Measurements from ENCODE around the gene GAST. TPM values are rescaled to one million over a fixed set of nuclear protein-coding genes. Genes with fewer than 3 reads are reported as not detected.

GAST gene
- total and polyA plus RNA-seq, 9 of the 15 experiments (the other 6 are each of a cell fraction or from before 2014, with no cell fraction given), result not detected

DNA sequence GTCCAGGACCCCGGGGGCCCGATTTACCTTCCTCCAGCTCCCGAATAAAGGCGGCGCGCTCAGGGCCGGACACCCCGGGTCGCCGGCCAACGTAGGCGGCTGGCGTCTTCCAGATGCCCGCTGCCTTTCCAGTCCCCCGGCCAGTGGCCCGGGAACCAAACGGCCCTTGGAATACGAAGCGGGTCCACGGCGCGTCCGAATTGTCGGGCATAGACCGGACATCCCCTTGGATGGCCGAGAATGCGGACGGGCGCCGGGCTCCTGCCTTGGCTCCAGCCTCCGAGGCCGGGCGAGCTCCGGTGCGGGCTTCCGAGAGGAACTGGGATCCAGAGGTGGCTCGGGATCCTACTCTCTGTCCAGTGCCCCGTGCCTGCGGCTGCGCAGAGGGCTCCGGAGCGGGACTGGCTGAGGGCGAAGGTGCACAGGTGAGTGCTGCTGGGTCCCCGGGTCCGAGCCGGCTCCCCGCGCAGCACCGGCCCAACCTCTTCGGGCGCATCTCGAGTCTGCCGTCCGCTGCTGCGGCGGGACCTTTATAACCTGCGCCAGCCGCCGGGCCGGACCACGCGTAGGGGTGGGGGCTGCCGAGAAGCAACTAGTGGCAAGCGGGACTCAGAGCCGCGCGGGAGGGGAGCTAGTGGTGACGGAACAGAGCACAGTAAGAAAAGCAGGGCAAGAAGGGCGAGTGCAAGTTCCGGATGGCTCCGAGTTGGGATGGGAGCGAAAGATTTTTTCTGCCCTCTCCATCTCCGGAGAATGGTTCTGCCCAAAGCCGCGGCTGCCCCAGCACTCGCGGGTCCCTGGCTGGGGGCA is 22.2 kb downstream of the GAST start, which contains the start of gene HAP1 (continued):
- TF ChIP-seq NRF1 (conservative IDR thresholded peaks at IDR 0.05 in 1 of 2, IDR thresholded peaks at IDR 0.05 in 1 of 2), result peak; percentile 55 to 61
- TF ChIP-seq RBM25 (IDR thresholded peaks at IDR 0.05; ENCODE audit: low read depth, low read length, severe bottlenecking), result no peak
- TF ChIP-seq ZNF274 (IDR thresholded peaks at IDR 0.05; ENCODE audit: borderline replicate concordance, low read depth, low read length), result no peak
- TF ChIP-seq, protein P1, sequence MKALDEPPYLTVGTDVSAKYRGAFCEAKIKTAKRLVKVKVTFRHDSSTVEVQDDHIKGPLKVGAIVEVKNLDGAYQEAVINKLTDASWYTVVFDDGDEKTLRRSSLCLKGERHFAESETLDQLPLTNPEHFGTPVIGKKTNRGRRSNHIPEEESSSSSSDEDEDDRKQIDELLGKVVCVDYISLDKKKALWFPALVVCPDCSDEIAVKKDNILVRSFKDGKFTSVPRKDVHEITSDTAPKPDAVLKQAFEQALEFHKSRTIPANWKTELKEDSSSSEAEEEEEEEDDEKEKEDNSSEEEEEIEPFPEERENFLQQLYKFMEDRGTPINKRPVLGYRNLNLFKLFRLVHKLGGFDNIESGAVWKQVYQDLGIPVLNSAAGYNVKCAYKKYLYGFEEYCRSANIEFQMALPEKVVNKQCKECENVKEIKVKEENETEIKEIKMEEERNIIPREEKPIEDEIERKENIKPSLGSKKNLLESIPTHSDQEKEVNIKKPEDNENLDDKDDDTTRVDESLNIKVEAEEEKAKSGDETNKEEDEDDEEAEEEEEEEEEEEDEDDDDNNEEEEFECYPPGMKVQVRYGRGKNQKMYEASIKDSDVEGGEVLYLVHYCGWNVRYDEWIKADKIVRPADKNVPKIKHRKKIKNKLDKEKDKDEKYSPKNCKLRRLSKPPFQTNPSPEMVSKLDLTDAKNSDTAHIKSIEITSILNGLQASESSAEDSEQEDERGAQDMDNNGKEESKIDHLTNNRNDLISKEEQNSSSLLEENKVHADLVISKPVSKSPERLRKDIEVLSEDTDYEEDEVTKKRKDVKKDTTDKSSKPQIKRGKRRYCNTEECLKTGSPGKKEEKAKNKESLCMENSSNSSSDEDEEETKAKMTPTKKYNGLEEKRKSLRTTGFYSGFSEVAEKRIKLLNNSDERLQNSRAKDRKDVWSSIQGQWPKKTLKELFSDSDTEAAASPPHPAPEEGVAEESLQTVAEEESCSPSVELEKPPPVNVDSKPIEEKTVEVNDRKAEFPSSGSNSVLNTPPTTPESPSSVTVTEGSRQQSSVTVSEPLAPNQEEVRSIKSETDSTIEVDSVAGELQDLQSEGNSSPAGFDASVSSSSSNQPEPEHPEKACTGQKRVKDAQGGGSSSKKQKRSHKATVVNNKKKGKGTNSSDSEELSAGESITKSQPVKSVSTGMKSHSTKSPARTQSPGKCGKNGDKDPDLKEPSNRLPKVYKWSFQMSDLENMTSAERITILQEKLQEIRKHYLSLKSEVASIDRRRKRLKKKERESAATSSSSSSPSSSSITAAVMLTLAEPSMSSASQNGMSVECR (CRISPR knock-in tag; IDR thresholded peaks at IDR 0.05), result no peak
- TF ChIP-seq CSDE1 (IDR thresholded peaks at IDR 0.05), result no peak
- TF ChIP-seq NCOA2 (IDR thresholded peaks at IDR 0.05; ENCODE audit: partially characterized antibody in 2 of 2), result no peak
- TF ChIP-seq NR2F6 (CRISPR knock-in tag; IDR thresholded peaks at IDR 0.05), result no peak
- no peak for TF ChIP-seq LARP7 (IDR thresholded peaks at IDR 0.05)
- TF ChIP-seq ZNF24 (IDR thresholded peaks at IDR 0.05), result no peak
- peak; percentile 43; the same call in 1 of the 2 replicates for TF ChIP-seq POLR2G (IDR thresholded peaks at IDR 0.05; ENCODE audit: low read depth, low read length)
- TF ChIP-seq ZNF445 (CRISPR knock-in tag; IDR thresholded peaks at IDR 0.05; ENCODE audit: low read depth), result no peak
- no peak for TF ChIP-seq POLR2AphosphoS5 (IDR thresholded peaks at IDR 0.05; ENCODE audit: control insufficient read depth, insufficient read depth, low read depth, low read length)
- TF ChIP-seq MEF2D (tag; conservative IDR thresholded peaks at IDR 0.05; ENCODE audit: low read depth), result no peak
- no peak for TF ChIP-seq ZEB2 (IDR thresholded peaks at IDR 0.05)
- TF ChIP-seq ZNF57 (CRISPR knock-in tag; IDR thresholded peaks at IDR 0.05), result no peak
- no peak for TF ChIP-seq ZNF583 (CRISPR knock-in tag; IDR thresholded peaks at IDR 0.05)
- TF ChIP-seq, protein P2, sequence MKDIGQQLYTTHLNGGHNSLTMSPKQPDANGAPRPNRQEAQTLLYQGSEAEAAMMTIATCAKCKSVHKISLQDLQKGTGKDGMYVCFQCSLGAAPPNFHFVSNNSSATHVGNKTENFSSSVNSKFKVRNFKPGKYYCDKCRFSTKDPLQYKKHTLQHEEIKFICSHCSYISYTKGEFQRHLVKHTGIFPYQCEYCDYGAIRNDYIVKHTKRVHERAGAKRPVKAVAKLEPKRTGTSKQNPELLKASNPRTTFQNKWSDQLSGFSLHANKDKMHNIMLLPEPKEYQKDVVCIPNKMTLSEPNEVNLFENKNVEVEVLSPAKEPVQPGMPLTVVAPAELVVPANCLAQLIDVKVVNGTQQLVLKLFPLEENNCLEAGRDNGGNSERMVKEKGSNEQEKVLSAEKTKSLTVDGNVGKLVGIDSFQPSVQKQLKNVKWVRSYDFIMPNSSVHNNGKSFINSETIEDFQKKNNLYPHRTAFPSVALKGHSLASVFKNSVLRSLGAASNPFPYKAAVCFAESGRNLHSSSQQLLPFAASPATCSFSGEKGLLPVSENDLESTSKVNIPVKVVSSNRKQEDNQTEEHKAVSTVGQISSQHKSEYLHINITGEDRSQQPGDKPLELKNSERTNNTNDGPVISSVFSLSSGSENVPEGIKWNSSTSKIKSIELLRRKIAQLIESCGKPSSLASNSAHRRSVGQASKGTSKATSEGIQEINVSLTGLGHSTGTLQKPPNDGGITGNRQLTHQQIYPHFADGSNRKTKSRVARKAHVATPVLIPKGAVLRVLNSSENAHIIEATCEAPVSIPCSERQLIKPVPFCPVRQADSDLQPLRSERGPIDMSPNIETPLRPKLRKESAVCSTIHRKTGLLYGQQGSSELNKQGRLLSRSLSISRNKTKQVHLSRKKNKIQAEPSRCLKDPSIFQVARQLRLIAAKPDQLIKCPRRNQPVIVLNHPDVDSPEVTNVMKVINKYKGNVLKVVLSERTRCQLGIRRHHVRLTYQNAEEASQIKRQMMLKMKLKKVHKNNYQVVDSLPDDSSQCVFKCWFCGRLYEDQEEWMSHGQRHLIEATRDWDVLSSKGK (CRISPR knock-in tag; IDR thresholded peaks at IDR 0.05), result no peak
- peak; percentile 78 for TF ChIP-seq ATF7 (IDR thresholded peaks at IDR 0.05)
- TF ChIP-seq, protein P3, sequence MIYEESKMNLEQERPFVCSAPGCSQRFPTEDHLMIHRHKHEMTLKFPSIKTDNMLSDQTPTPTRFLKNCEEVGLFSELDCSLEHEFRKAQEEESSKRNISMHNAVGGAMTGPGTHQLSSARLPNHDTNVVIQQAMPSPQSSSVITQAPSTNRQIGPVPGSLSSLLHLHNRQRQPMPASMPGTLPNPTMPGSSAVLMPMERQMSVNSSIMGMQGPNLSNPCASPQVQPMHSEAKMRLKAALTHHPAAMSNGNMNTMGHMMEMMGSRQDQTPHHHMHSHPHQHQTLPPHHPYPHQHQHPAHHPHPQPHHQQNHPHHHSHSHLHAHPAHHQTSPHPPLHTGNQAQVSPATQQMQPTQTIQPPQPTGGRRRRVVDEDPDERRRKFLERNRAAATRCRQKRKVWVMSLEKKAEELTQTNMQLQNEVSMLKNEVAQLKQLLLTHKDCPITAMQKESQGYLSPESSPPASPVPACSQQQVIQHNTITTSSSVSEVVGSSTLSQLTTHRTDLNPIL (CRISPR knock-in tag; IDR thresholded peaks at IDR 0.05), result no peak
